HL-60 (cell line): ENCODE results near the gene CEP295NL.

Experiments
- CTCF ChIP-seq: IDR thresholded peaks from one replicate; pipeline ENCODE4 v1.5.1; 2011; ENCODE audit warnings: low read length, control low read depth, inconsistent platforms; ENCODE audit not compliant: insufficient read depth
- GABPA ChIP-seq: IDR thresholded peaks from 2 replicates; pipeline ENCODE4 v1.6.1; 2012; ENCODE audit warnings: low read depth
- POLR2AphosphoS5 ChIP-seq: IDR thresholded peaks from 2 replicates; pipeline ENCODE4 v1.6.1; 2012; ENCODE audit warnings: low read depth
- REST ChIP-seq: IDR thresholded peaks from 2 replicates; pipeline ENCODE4 v1.6.1; 2012; ENCODE audit warnings: low read depth; ENCODE audit not compliant: insufficient replicate concordance

- TF ChIP-seq CTCF = no peak
- no peak for TF ChIP-seq POLR2AphosphoS5
- TF ChIP-seq GABPA = no peak
- no peak for TF ChIP-seq REST
Measured at GRCh38 chr17:78898947-78899346, 4.1 kb downstream of the CEP295NL start.
